Choroid plexus epithelial cell (primary cell): Measurements from ENCODE around the gene DOCK6.

ENCODE experiments used
- DNase-seq: peaks from one replicate; pipeline ENCODE4 v3.0.0-alpha.2; 2010; ENCODE audit warnings: low read depth
- H3K4me3 ChIP-seq: 2 replicates; pipeline ENCODE4 v1.5.1; 2011; ENCODE audit warnings: low read depth, mild to moderate bottlenecking, control low read depth, low read length, moderate library complexity
- CTCF ChIP-seq: conservative IDR thresholded peaks from 2 replicates; pipeline ENCODE4 v1.5.1; 2011; ENCODE audit warnings: low read depth, mild to moderate bottlenecking, control low read depth, inconsistent platforms, low read length, moderate library complexity

Gene DOCK6

GRCh38 chr19:11204076-11204602 is 58.2 kb downstream of the DOCK6 start:
- H3K4me3 ChIP-seq, result no peak overlapping the region
- DNase-seq, result no peak
- TF ChIP-seq CTCF, result no peak

GRCh38 chr19:11203194-11204075 is 58.9 kb downstream of the DOCK6 start:
- TF ChIP-seq CTCF, result peak; percentile 83
- DNase-seq, result peak; percentile 69

GRCh38 chr19:11202488-11203193 is 59.7 kb downstream of the DOCK6 start:
- H3K4me3 ChIP-seq, result no peak overlapping the region
- DNase-seq, result no peak
- TF ChIP-seq CTCF, result no peak

More at GRCh38 chr19:11203194-11204075, 58.9 kb downstream of the DOCK6 start:
- no peak overlapping the region for H3K4me3 ChIP-seq

- DNase-seq, result no peak
- H3K4me3 ChIP-seq, result no peak overlapping the region
- TF ChIP-seq CTCF, result no peak
Observed at GRCh38 chr19:11201791-11202190, 60.5 kb downstream of the DOCK6 start.

- no peak for TF ChIP-seq CTCF
- no peak overlapping the region for H3K4me3 ChIP-seq
- no peak for DNase-seq
Observed at GRCh38 chr19:11200931-11201330, 61.4 kb downstream of the DOCK6 start.

GRCh38 chr19:11200015-11200574 is 62.2 kb downstream of the DOCK6 start:
- TF ChIP-seq CTCF, result no peak
- H3K4me3 ChIP-seq, result no peak overlapping the region
- no peak for DNase-seq
